ENCODE measurements around the gene ZC3H7B. TPM values are rescaled to one million over a fixed set of nuclear protein-coding genes. Genes with fewer than 3 reads are reported as not detected.

Gene ZC3H7B
- total and polyA plus RNA-seq, 4 donors: 31.5 to 55.8 (median 34.3) TPM

- Histone ChIP-seq H3K27me3 (ENCODE audit: control insufficient read depth in 3 of 3, insufficient read depth in 3 of 3, low read length in 2 of 3) (no peaks in the 10 kb centered on the region), H3K36me3 (ENCODE audit: control insufficient read depth in 4 of 4, insufficient read depth in 4 of 4, low read length in 4 of 4) (no peaks in the 10 kb centered on the region), H3K4me1 (ENCODE audit: control insufficient read depth in 5 of 5, insufficient read depth in 5 of 5, low read length in 5 of 5) (peaks cover 0 to 5% (median 2%) of the 10 kb centered on the region in 5 donors), H3K27ac (ENCODE audit: low read depth in 1 of 2, low read length in 1 of 2) (no peak overlapping the region), H3K9ac (ENCODE audit: insufficient read depth in 1 of 2, low read length in 2 of 2) (no peak overlapping the region), H3K4me3 (no peak overlapping the region), H3K9me3 (ENCODE audit: control insufficient read depth in 4 of 4, insufficient read depth in 3 of 4, low read length in 3 of 4) (no peaks in the 10 kb centered on the region)
- WGBS, 2 donors: 92 to 96% methylated on average over 9 of the region's 9 CpGs
- no peak for DNase-seq
- no peak for ATAC-seq (ENCODE audit: insufficient read depth, low FRiP score)
- no peak for TF ChIP-seq CTCF (IDR thresholded peaks at IDR 0.05; ENCODE audit: control extremely low read depth, extremely low read depth)
Measured at GRCh38 chr22:41296826-41297667, 4.3 kb upstream of the ZC3H7B start.

GRCh38 chr22:41300661-41301060 is 664 bp upstream of the ZC3H7B start:
- no peak for TF ChIP-seq CTCF (IDR thresholded peaks at IDR 0.05; ENCODE audit: control extremely low read depth, extremely low read depth)
- peaks cover 0 to 2% (median 0%) of the 10 kb centered on the region in 4 donors for H3K36me3 ChIP-seq (ENCODE audit: control insufficient read depth in 4 of 4, insufficient read depth in 4 of 4, low read length in 4 of 4)
- no peak overlapping the region for H3K9ac ChIP-seq (ENCODE audit: insufficient read depth in 1 of 2, low read length in 2 of 2)
- H3K4me1 ChIP-seq (ENCODE audit: control insufficient read depth in 5 of 5, insufficient read depth in 5 of 5, low read length in 5 of 5): peaks cover 4 to 15% (median 8%) of the 10 kb centered on the region in 5 donors
- 49 to 60% methylated on average over 7 of the region's 7 CpGs for WGBS, 2 donors
- DNase-seq (no peak), ATAC-seq (ENCODE audit: insufficient read depth, low FRiP score) (no peak)
- no peak overlapping the region for H3K4me3 ChIP-seq
- H3K27me3 ChIP-seq (ENCODE audit: control insufficient read depth in 3 of 3, insufficient read depth in 3 of 3, low read length in 2 of 3): no peaks in the 10 kb centered on the region
- no peak overlapping the region for H3K27ac ChIP-seq (ENCODE audit: low read depth in 1 of 2, low read length in 1 of 2)
- no peaks in the 10 kb centered on the region for H3K9me3 ChIP-seq (ENCODE audit: control insufficient read depth in 4 of 4, insufficient read depth in 3 of 4, low read length in 3 of 4)

GRCh38 chr22:41302021-41302767 is 869 bp downstream of the ZC3H7B start:
- DNase-seq (peak; percentile 65 to 77 (median 75)), ATAC-seq (ENCODE audit: insufficient read depth, low FRiP score) (peak; percentile 34)
- Histone ChIP-seq H3K27me3 (ENCODE audit: control insufficient read depth in 3 of 3, insufficient read depth in 3 of 3, low read length in 2 of 3) (no peaks in the 10 kb centered on the region), H3K36me3 (ENCODE audit: control insufficient read depth in 4 of 4, insufficient read depth in 4 of 4, low read length in 4 of 4) (peaks cover 0 to 3% (median 0%) of the 10 kb centered on the region in 4 donors), H3K4me3 (peak overlapping the region; percentile 87), H3K9me3 (ENCODE audit: control insufficient read depth in 4 of 4, insufficient read depth in 3 of 4, low read length in 3 of 4) (no peaks in the 10 kb centered on the region), H3K4me1 (ENCODE audit: control insufficient read depth in 5 of 5, insufficient read depth in 5 of 5, low read length in 5 of 5) (peaks cover 4 to 15% (median 8%) of the 10 kb centered on the region in 5 donors), H3K9ac (ENCODE audit: insufficient read depth in 1 of 2, low read length in 2 of 2) (peak overlapping the region; percentile 81 to 85), H3K27ac (ENCODE audit: low read depth in 1 of 2, low read length in 1 of 2) (peak overlapping the region; percentile 89 to 91)
- WGBS, 2 donors: 0 to 1% methylated on average over 31 to 60 of the region's 60 CpGs
- no peak for TF ChIP-seq CTCF (IDR thresholded peaks at IDR 0.05; ENCODE audit: control extremely low read depth, extremely low read depth)

Measured in lung (tissue), 12 donors.